ENCODE measurements around the gene ADGRD2.

ADGRD2 gene

GRCh38 chr9:124439086-124439485 lies 11.2 kb upstream of the ADGRD2 start:
- no peak for DNase-seq

GRCh38 chr9:124439686-124440243 lies 10.5 kb upstream of the ADGRD2 start:
- no peak for DNase-seq

- no peak for DNase-seq
Measured at GRCh38 chr9:124440786-124441185, 9.5 kb upstream of the ADGRD2 start.

GRCh38 chr9:124441291-124441690 lies 9.0 kb upstream of the ADGRD2 start:
- DNase-seq = no peak

GRCh38 chr9:124442379-124442778 lies 7.9 kb upstream of the ADGRD2 start:
- no peak for DNase-seq

GRCh38 chr9:124442826-124443225 lies 7.4 kb upstream of the ADGRD2 start:
- DNase-seq = no peak

GRCh38 chr9:124443625-124444024 lies 6.6 kb upstream of the ADGRD2 start:
- no peak for DNase-seq

- DNase-seq = no peak
Measured at GRCh38 chr9:124444166-124444565, 6.1 kb upstream of the ADGRD2 start.

GRCh38 chr9:124447297-124447661 lies 3.0 kb upstream of the ADGRD2 start:
- DNase-seq = no peak

- DNase-seq = no peak
Measured at GRCh38 chr9:124448019-124448418, 2.2 kb upstream of the ADGRD2 start.

GRCh38 chr9:124449381-124450151 lies 685 bp upstream of the ADGRD2 start:
- DNase-seq = no peak

- no peak for DNase-seq
Measured at GRCh38 chr9:124450931-124451661, 845 bp downstream of the ADGRD2 start.

GRCh38 chr9:124452326-124452725 lies 2.1 kb downstream of the ADGRD2 start:
- DNase-seq = no peak

GRCh38 chr9:124452841-124453585 lies 2.8 kb downstream of the ADGRD2 start:
- no peak for DNase-seq

- no peak for DNase-seq
Measured at GRCh38 chr9:124453586-124454191, 3.4 kb downstream of the ADGRD2 start.

GRCh38 chr9:124454296-124454695 lies 4.0 kb downstream of the ADGRD2 start:
- DNase-seq = no peak

GRCh38 chr9:124454791-124455443 lies 4.7 kb downstream of the ADGRD2 start:
- no peak for DNase-seq

GRCh38 chr9:124455820-124456219 lies 5.6 kb downstream of the ADGRD2 start:
- DNase-seq = no peak

- DNase-seq = no peak
Measured at GRCh38 chr9:124456341-124457078, 6.3 kb downstream of the ADGRD2 start.

GRCh38 chr9:124457079-124457886 lies 7.0 kb downstream of the ADGRD2 start:
- no peak for DNase-seq

All from activated CD4-positive, CD25-positive, alpha-beta regulatory T cell treated with anti-CD3 and anti-CD28 coated beads, Interleukin-2, amount 50 U/mL, for 72 hours (primary cell).